Measurements from ENCODE around the gene GINS3. TPM values are rescaled to one million over a fixed set of nuclear protein-coding genes. Genes with fewer than 3 reads are reported as not detected.
"Not testable (repeated sequence)": the region's sequence is repeated elsewhere in the genome, so short reads cannot be mapped to it uniquely, and the experiment has no call there.

The GINS3 gene
- total RNA-seq, 3 donors from 2014 or later (not counting 1 experiment from before 2014, with no cell fraction given), result 1.4 to 3.5 (median 2.2) TPM

DNA sequence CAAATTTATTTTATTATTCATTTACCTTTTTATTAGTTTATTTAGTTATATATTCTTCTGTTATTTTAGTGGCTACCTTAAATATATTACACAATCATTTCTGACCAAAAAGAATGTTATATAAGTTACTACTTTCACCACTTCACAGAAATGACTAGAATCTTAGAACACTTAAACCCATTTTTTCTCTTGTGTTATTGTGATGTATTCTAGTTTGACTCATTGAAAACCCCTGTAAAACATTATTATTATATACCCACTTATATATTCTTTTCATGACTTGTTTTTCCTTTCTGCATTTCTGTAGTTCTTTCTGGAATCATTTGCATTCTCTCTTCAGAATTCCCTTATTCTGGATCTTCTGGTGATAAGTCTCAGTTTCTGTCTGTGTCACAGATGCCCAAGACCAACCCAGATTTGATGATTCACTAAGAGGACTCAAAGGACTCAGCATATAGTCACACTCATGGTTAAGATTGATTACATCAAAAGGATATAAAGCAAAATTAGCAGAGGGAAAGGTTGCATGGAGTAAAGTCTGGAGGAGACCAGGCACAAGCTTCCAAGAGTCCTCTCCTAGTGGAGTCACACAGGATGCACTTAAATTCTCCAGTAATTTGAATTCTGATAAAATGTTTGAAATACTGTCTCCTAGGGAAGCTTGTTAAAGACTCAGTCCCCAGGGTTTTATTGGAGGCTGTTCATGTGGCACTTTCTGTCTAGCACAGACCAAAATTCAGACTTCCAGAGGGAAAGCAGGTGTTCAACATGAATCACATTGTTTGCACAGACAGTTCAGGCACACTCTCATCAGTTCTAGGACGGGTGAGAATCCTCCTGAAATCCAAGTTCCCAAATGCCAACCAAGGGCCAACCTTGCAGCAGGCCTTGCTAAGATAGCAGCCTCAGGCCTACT, 7.7 kb downstream of the GINS3 start:
- WGBS (ENCODE audit: insufficient coverage), result 95% methylated on average over 1 of the region's 1 CpG
- ATAC-seq, result no peak
- H3K9me3 Mint-ChIP-seq, result no peaks in the 10 kb centered on the region
- H3K36me3 ChIP-seq (ENCODE audit: control insufficient read depth, insufficient read depth, low read length), result no peaks in the 10 kb centered on the region
- H3K9me3 ChIP-seq (ENCODE audit: control insufficient read depth, insufficient read depth, low read length), result no peaks in the 10 kb centered on the region
- H3K4me1 Mint-ChIP-seq, result no peaks in the 10 kb centered on the region
- no peak for DNase-seq
- intact Hi-C loops (cut with micrococcal nuclease), result no loop called here
- TF ChIP-seq, protein P1, sequence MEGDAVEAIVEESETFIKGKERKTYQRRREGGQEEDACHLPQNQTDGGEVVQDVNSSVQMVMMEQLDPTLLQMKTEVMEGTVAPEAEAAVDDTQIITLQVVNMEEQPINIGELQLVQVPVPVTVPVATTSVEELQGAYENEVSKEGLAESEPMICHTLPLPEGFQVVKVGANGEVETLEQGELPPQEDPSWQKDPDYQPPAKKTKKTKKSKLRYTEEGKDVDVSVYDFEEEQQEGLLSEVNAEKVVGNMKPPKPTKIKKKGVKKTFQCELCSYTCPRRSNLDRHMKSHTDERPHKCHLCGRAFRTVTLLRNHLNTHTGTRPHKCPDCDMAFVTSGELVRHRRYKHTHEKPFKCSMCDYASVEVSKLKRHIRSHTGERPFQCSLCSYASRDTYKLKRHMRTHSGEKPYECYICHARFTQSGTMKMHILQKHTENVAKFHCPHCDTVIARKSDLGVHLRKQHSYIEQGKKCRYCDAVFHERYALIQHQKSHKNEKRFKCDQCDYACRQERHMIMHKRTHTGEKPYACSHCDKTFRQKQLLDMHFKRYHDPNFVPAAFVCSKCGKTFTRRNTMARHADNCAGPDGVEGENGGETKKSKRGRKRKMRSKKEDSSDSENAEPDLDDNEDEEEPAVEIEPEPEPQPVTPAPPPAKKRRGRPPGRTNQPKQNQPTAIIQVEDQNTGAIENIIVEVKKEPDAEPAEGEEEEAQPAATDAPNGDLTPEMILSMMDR (IDR thresholded peaks at IDR 0.05), result no peak
- no peaks in the 10 kb centered on the region for H3K27me3 Mint-ChIP-seq (ENCODE audit: low read depth in 2 of 2)
- H3K27me3 ChIP-seq (ENCODE audit: control insufficient read depth, insufficient read depth, low read length), result no peaks in the 10 kb centered on the region
- no peak overlapping the region for H3K4me3 Mint-ChIP-seq
- H3K27ac Mint-ChIP-seq, result no peak overlapping the region
- no peaks in the 10 kb centered on the region for H3K4me1 ChIP-seq (ENCODE audit: control insufficient read depth, insufficient read depth, low read length)
- H3K4me3 ChIP-seq (ENCODE audit: low read length), result no peak overlapping the region
- no peak overlapping the region for H3K27ac ChIP-seq (ENCODE audit: low read length)
- H3K36me3 Mint-ChIP-seq, result no peaks in the 10 kb centered on the region

DNA sequence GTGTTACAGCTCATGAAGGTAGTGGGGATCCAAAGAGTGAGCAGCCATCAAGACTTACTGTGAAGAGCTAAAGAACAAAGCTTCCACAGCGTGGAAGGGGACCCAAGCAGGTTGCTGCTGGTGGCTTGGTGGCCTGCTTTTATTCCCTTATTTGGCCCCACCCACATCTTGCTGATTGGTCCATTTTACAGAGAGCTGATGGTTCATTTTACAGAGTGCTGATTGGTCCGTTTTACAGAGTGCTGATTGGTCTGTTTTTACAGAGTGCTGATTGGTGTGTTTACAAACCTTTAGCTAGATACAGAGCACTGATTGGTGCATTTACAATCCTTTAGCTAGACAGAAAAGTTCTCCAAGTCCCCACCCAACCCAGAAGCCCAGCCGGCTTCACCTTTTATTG, 9.0 kb downstream of the GINS3 start:
- H3K27me3 Mint-ChIP-seq (ENCODE audit: low read depth in 2 of 2); H3K9me3 Mint-ChIP-seq; H3K9me3 ChIP-seq (ENCODE audit: control insufficient read depth, insufficient read depth, low read length); intact Hi-C loops (cut with micrococcal nuclease); H3K27me3 ChIP-seq (ENCODE audit: control insufficient read depth, insufficient read depth, low read length); H3K27ac ChIP-seq (ENCODE audit: low read length); H3K4me1 Mint-ChIP-seq; H3K27ac Mint-ChIP-seq; ATAC-seq; H3K36me3 ChIP-seq (ENCODE audit: control insufficient read depth, insufficient read depth, low read length); DNase-seq; H3K36me3 Mint-ChIP-seq; H3K4me1 ChIP-seq (ENCODE audit: control insufficient read depth, insufficient read depth, low read length); H3K4me3 Mint-ChIP-seq; H3K4me3 ChIP-seq (ENCODE audit: low read length): not testable (repeated sequence)
- 100% methylated on average over 2 of the region's 3 CpGs for WGBS (ENCODE audit: insufficient coverage)

DNA sequence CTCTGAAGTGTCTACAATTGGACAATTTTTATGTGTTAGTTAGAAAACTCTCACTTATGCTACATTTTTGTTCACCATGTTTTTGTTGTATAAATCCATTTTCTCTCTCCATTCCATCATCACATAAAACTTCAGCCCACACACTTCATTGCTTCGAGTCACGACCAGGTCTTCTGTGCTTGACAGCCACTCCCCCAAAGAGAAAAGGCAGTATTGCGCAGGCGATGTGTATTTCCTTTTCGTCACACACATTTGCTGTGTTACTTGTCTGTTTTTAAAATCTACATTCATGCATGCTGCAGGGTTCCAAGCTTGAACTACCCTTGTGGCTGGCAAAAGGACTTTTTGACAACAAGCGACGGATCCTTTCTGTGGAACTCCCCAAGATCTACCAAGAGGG, 10.5 kb downstream of the GINS3 start:
- Mint-ChIP-seq H3K9me3 (no peaks in the 10 kb centered on the region), H3K27ac (no peak overlapping the region), H3K36me3 (no peaks in the 10 kb centered on the region), H3K27me3 (ENCODE audit: low read depth in 2 of 2) (no peaks in the 10 kb centered on the region), H3K4me3 (no peak overlapping the region), H3K4me1 (no peaks in the 10 kb centered on the region)
- no peak for DNase-seq
- H3K27me3 ChIP-seq (ENCODE audit: control insufficient read depth, insufficient read depth, low read length), result no peaks in the 10 kb centered on the region
- no peak overlapping the region for H3K4me3 ChIP-seq (ENCODE audit: low read length)
- ATAC-seq, result no peak
- intact Hi-C loops (cut with micrococcal nuclease), result no loop called here
- WGBS (ENCODE audit: insufficient coverage), result 96% methylated on average over 7 of the region's 7 CpGs
- no peaks in the 10 kb centered on the region for H3K4me1 ChIP-seq (ENCODE audit: control insufficient read depth, insufficient read depth, low read length)
- no peaks in the 10 kb centered on the region for H3K9me3 ChIP-seq (ENCODE audit: control insufficient read depth, insufficient read depth, low read length)
- no peaks in the 10 kb centered on the region for H3K36me3 ChIP-seq (ENCODE audit: control insufficient read depth, insufficient read depth, low read length)
- no peak overlapping the region for H3K27ac ChIP-seq (ENCODE audit: low read length)
- TF ChIP-seq, protein P1 (IDR thresholded peaks at IDR 0.05), result no peak

DNA sequence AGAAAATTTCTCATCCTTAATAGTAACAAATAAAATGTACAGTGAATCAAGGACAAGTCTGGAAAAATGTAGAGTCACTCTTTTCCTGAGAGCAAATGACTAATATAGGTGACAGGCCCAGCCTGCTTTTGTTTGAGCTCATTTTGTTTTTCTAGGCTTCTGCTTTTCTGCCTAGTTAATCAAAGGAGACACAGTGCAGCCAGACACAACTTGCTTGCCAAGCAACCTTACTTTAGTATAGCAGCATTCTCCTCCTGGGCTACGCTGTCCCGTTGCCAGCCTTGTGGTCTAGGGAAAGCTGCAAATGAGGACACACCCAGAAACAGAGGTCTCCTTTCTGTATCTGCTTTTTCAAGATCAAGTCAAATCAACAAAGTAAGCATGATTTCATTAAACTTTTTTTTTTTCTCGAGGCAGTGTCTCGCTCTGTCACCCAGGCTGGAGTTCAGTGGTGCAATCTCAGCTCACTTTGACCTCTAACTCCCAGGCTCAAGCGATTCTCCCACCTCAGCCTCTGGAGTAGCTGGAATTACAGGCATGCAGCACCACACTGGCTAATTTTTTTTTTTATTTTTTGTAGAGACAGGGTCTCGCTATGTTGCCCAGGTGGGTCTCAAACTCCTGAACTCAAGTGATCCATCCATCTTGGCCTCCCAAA, 17.2 kb downstream of the GINS3 start:
- ATAC-seq, result no peak
- Histone ChIP-seq H3K36me3 (ENCODE audit: control insufficient read depth, insufficient read depth, low read length) (no peaks in the 10 kb centered on the region), H3K27me3 (ENCODE audit: control insufficient read depth, insufficient read depth, low read length) (no peaks in the 10 kb centered on the region), H3K9me3 (ENCODE audit: control insufficient read depth, insufficient read depth, low read length) (no peaks in the 10 kb centered on the region), H3K27ac (ENCODE audit: low read length) (no peak overlapping the region), H3K4me3 (ENCODE audit: low read length) (no peak overlapping the region), H3K4me1 (ENCODE audit: control insufficient read depth, insufficient read depth, low read length) (no peaks in the 10 kb centered on the region)
- Mint-ChIP-seq H3K9me3 (no peaks in the 10 kb centered on the region), H3K4me1 (no peaks in the 10 kb centered on the region), H3K27me3 (ENCODE audit: low read depth in 2 of 2) (no peaks in the 10 kb centered on the region), H3K27ac (no peak overlapping the region), H3K4me3 (no peak overlapping the region), H3K36me3 (no peaks in the 10 kb centered on the region)
- TF ChIP-seq, protein P1 (IDR thresholded peaks at IDR 0.05), result no peak
- DNase-seq, result no peak
- intact Hi-C loops (cut with micrococcal nuclease), result no loop called here
- WGBS (ENCODE audit: insufficient coverage), result 85% methylated on average over 6 of the region's 6 CpGs
